Measurements from ENCODE around the gene NOS1AP.

- TF ChIP-seq EP300 (IDR thresholded peaks at IDR 0.05) (no peak), POLR2A (IDR thresholded peaks at IDR 0.05) (no peak), CTCF (IDR thresholded peaks at IDR 0.05) (no peak)
These were observed 108.9 kb downstream of the NOS1AP start for GRCh38 chr1:162178432-162178831.

All from stomach (tissue), 4 donors.